Neuronal stem cell (in vitro differentiated cells): Measurements from ENCODE around the gene ALDH3B1.

Source experiments
- DNase-seq: peaks from one replicate; pipeline ENCODE4 v3.0.0-alpha.2; 2013; ENCODE audit warnings: low spot score
- H2AFZ ChIP-seq: one replicate; pipeline ENCODE4 v1.6.1; 2013; ENCODE audit warnings: mild to moderate bottlenecking, low read length, inconsistent platforms
- H2AK5ac ChIP-seq: 2 replicates; pipeline ENCODE4 v1.6.1; 2013; ENCODE audit warnings: low read depth, mild to moderate bottlenecking, inconsistent platforms, low read length, moderate library complexity, mixed read lengths
- H2BK120ac ChIP-seq: 2 replicates; pipeline ENCODE4 v1.6.1; 2013; ENCODE audit warnings: low read depth, mild to moderate bottlenecking, inconsistent platforms, low read length, moderate library complexity, mixed read lengths
- H2BK12ac ChIP-seq: one replicate; pipeline ENCODE4 v1.6.1; 2013; ENCODE audit warnings: low read length, inconsistent platforms
- H2BK15ac ChIP-seq: 2 replicates; pipeline ENCODE4 v1.6.1; 2013; ENCODE audit warnings: mild to moderate bottlenecking, low read length, inconsistent platforms, mixed read lengths
- H2BK5ac ChIP-seq: one replicate; pipeline ENCODE4 v1.6.1; 2013; ENCODE audit warnings: inconsistent platforms, mild to moderate bottlenecking, low read length, moderate library complexity
- H3K14ac ChIP-seq: one replicate; pipeline ENCODE4 v1.6.1; 2013; ENCODE audit warnings: low read length, inconsistent platforms
- H3K18ac ChIP-seq: 2 replicates; pipeline ENCODE4 v1.6.1; 2013; ENCODE audit warnings: low read length, inconsistent platforms
- H3K23ac ChIP-seq: 2 replicates; pipeline ENCODE4 v1.6.1; 2013; ENCODE audit warnings: low read depth, mild to moderate bottlenecking, mixed read lengths, low read length, inconsistent platforms; ENCODE audit not compliant: poor library complexity
- H3K27ac ChIP-seq: replicated peaks from 3 replicates; pipeline ENCODE4 v1.5.1; 2013; ENCODE audit warnings: low read length, inconsistent platforms
- H3K27me3 ChIP-seq, 3 experiments: 2 replicates each; pipeline ENCODE4 v1.6.1; 2013; ENCODE audit warnings: low read length in 3 of 3, mild to moderate bottlenecking in 2 of 3, inconsistent platforms in 1 of 3, low read depth in 1 of 3, mixed read lengths in 1 of 3, moderate library complexity in 1 of 3; ENCODE audit not compliant: control insufficient read depth in 3 of 3, insufficient read depth in 3 of 3
- H3K36me3 ChIP-seq, 2 donors: replicated peaks in 1 of 2; 2 replicates each; pipeline ENCODE4 v1.6.1; 2013; ENCODE audit warnings: low read length in 2 of 2; ENCODE audit not compliant: control insufficient read depth in 2 of 2, insufficient read depth in 2 of 2
- H3K4ac ChIP-seq: 2 replicates; pipeline ENCODE4 v1.6.1; 2013; ENCODE audit warnings: inconsistent platforms, mild to moderate bottlenecking, low read length, moderate library complexity
- H3K4me1 ChIP-seq, 2 donors: 1 replicate in 1 of 2; 2 replicates in 1 of 2; pipeline ENCODE4 v1.6.1; 2013; ENCODE audit warnings: low read length in 2 of 2, low read depth in 1 of 2; ENCODE audit not compliant: control insufficient read depth in 2 of 2, insufficient read depth in 1 of 2
- H3K4me2 ChIP-seq: one replicate; pipeline ENCODE4 v1.6.1; 2013; ENCODE audit warnings: mild to moderate bottlenecking, low read length, inconsistent platforms; ENCODE audit not compliant: insufficient read depth, poor library complexity, severe bottlenecking
- H3K4me3 ChIP-seq, 2 donors: 2 replicates each; pipeline ENCODE4 v1.5.1; 2013; ENCODE audit warnings: low read length in 2 of 2, mild to moderate bottlenecking in 2 of 2, inconsistent platforms in 1 of 2, moderate library complexity in 1 of 2
- H3K79me1 ChIP-seq: one replicate; pipeline ENCODE4 v1.6.1; 2013; ENCODE audit warnings: low read depth, mild to moderate bottlenecking, inconsistent platforms, low read length, moderate library complexity
- H3K9ac ChIP-seq: one replicate; pipeline ENCODE4 v1.6.1; 2013; ENCODE audit warnings: mild to moderate bottlenecking, low read depth, low read length, inconsistent platforms; ENCODE audit not compliant: poor library complexity
- H3K9me3 ChIP-seq, 2 donors: replicated peaks in 1 of 2; 2 replicates each; pipeline versions ENCODE3 to v1.6.1; 2013; ENCODE audit warnings: low read length in 2 of 2, mild to moderate bottlenecking in 2 of 2, inconsistent platforms in 1 of 2, low read depth in 1 of 2, mixed read lengths in 1 of 2, moderate library complexity in 1 of 2; ENCODE audit not compliant: control insufficient read depth in 2 of 2, insufficient read depth in 1 of 2
- H4K8ac ChIP-seq: one replicate; pipeline ENCODE4 v1.6.1; 2013; ENCODE audit warnings: low read depth, mild to moderate bottlenecking, inconsistent platforms, low read length, moderate library complexity
- H4K91ac ChIP-seq: one replicate; pipeline ENCODE4 v1.6.1; 2013; ENCODE audit warnings: low read length, low read depth, mild to moderate bottlenecking, inconsistent platforms; ENCODE audit not compliant: poor library complexity
- WGBS, 2 donors: extraction: QIAGEN DNeasy Blood & Tissue Kit; methylation state at CpG; one replicate each; pipeline ENCODE4 v1.1.7; 2013; ENCODE audit warnings: missing lambda C conversion rate in 2 of 2, mixed read lengths in 1 of 2; ENCODE audit not compliant: insufficient read length in 2 of 2, insufficient replicate concordance in 1 of 2; ENCODE audit errors: extremely low coverage in 2 of 2; 5-methylcytosine and 5-hydroxymethylcytosine counted together

The ALDH3B1 gene

GRCh38 chr11:68071281-68072048, 61.3 kb downstream of the ALDH3B1 start:
- no CpG with 5 or more reads among the region's 3 CpGs for WGBS, 2 donors
- H3K27ac ChIP-seq = no peak overlapping the region
- H2BK15ac ChIP-seq = no peak overlapping the region
- H2BK5ac ChIP-seq = no peak overlapping the region
- H2AK5ac ChIP-seq = no peak overlapping the region
- no peak for DNase-seq
- no peaks in the 10 kb centered on the region for H3K79me1 ChIP-seq
- no peak overlapping the region for H3K9ac ChIP-seq
- no peak overlapping the region for H3K23ac ChIP-seq
- H3K36me3 ChIP-seq = peaks cover 21 to 97% of the 10 kb centered on the region in 2 donors
- no peak overlapping the region for H3K14ac ChIP-seq
- no peak overlapping the region for H3K4me2 ChIP-seq
- H4K8ac ChIP-seq = no peak overlapping the region
- H2BK120ac ChIP-seq = no peak overlapping the region
- H3K4me1 ChIP-seq = peaks cover 0 to 12% of the 10 kb centered on the region in 2 donors
- no peaks in the 10 kb centered on the region for H3K27me3 ChIP-seq
- H3K9me3 ChIP-seq = no peaks in the 10 kb centered on the region
- H2AFZ ChIP-seq = no peak overlapping the region
- peak overlapping the region; percentile 27 for H4K91ac ChIP-seq
- H2BK12ac ChIP-seq = no peak overlapping the region
- no peak overlapping the region for H3K4me3 ChIP-seq
- H3K4ac ChIP-seq = no peak overlapping the region
- H3K18ac ChIP-seq = no peak overlapping the region

GRCh38 chr11:68074584-68075352, 64.6 kb downstream of the ALDH3B1 start:
- H3K4me1 ChIP-seq = no peaks in the 10 kb centered on the region
- whole genome bisulfite sequencing, 2 donors = no CpG with 5 or more reads among the region's 10 CpGs

GRCh38 chr11:68076371-68077042, 66.4 kb downstream of the ALDH3B1 start:
- no peaks in the 10 kb centered on the region for H3K9me3 ChIP-seq
- no peak overlapping the region for H3K4me3 ChIP-seq
- peaks cover 3% of the 10 kb centered on the region for H3K79me1 ChIP-seq
- H3K36me3 ChIP-seq = peaks cover 13 to 83% of the 10 kb centered on the region in 2 donors
- no peak for DNase-seq
- no peak overlapping the region for H3K18ac ChIP-seq
- no peaks in the 10 kb centered on the region for H3K27me3 ChIP-seq
- H3K14ac ChIP-seq = no peak overlapping the region
- H3K27ac ChIP-seq = no peak overlapping the region
- no CpG with 5 or more reads among the region's 11 CpGs for WGBS, 2 donors
- no peak overlapping the region for H4K91ac ChIP-seq
- H2AFZ ChIP-seq = no peak overlapping the region
- no peak overlapping the region for H3K4me2 ChIP-seq
- no peak overlapping the region for H2BK5ac ChIP-seq
- H4K8ac ChIP-seq = no peak overlapping the region
- no peak overlapping the region for H3K9ac ChIP-seq
- H2AK5ac ChIP-seq = no peak overlapping the region
- H2BK120ac ChIP-seq = no peak overlapping the region
- no peak overlapping the region for H2BK15ac ChIP-seq
- no peak overlapping the region for H2BK12ac ChIP-seq
- no peak overlapping the region for H3K4ac ChIP-seq
- no peaks in the 10 kb centered on the region for H3K4me1 ChIP-seq
- no peak overlapping the region for H3K23ac ChIP-seq

More at GRCh38 chr11:68074584-68075352, 64.6 kb downstream of the ALDH3B1 start:
- Histone ChIP-seq H2BK5ac (no peak overlapping the region), H3K36me3 (peaks cover 14 to 84% of the 10 kb centered on the region in 2 donors), H3K23ac (no peak overlapping the region), H3K18ac (no peak overlapping the region), H3K9me3 (no peaks in the 10 kb centered on the region), H3K27ac (no peak overlapping the region), H3K4me2 (no peak overlapping the region), H3K9ac (no peak overlapping the region), H2BK15ac (no peak overlapping the region), H3K4me3 (no peak overlapping the region), H4K8ac (no peak overlapping the region), H4K91ac (no peak overlapping the region), H3K14ac (no peak overlapping the region), H3K4ac (no peak overlapping the region), H2BK12ac (no peak overlapping the region), H2AK5ac (no peak overlapping the region), H2AFZ (no peak overlapping the region), H3K79me1 (peaks cover 3% of the 10 kb centered on the region), H3K27me3 (no peaks in the 10 kb centered on the region), H2BK120ac (no peak overlapping the region)
- DNase-seq = no peak
